PC-9 (cell line): Measurements from ENCODE around the gene UTF1. TPM values are rescaled to one million over a fixed set of nuclear protein-coding genes. Genes with fewer than 3 reads are reported as not detected.

ENCODE experiments used
- BruUV-seq: library from RNA; stranded (reverse); fragments of 400-500 nt; replicated peaks from 2 replicates; lab custom pipeline; 2021; lab: Mats Ljungman, UMichigan
- CTCF ChIA-PET: fragments of 300-600 bp; sonication (Branson Sonifier 250); formaldehyde crosslinking; loops from one replicate; lab custom pipeline; 2022; ENCODE audit warnings: antibody characterized with exemption; lab: Charles Lee
- POLR2A ChIA-PET: fragments of 300-600 bp; sonication (Branson Sonifier 250); formaldehyde crosslinking; loops from one replicate; lab custom pipeline; 2022; ENCODE audit warnings: antibody characterized with exemption; ENCODE audit not compliant: unreplicated experiment; lab: Charles Lee
- DNase-seq, 2 experiments: peaks; one replicate each; pipeline versions ENCODE4 v3.0.0 to v3.0.0-alpha.2; 2015 to 2022; ENCODE audit warnings: mixed read lengths in 1 of 2
- H2AFZ ChIP-seq: fragments of 200-600 bp; sonication (generic); 2 replicates; pipeline ENCODE4 v1.8.1; 2017; ENCODE audit warnings: antibody characterized with exemption
- H3F3A ChIP-seq: fragments of 200-600 bp; sonication (generic); 2 replicates; pipeline ENCODE4 v1.8.1; 2017; ENCODE audit warnings: antibody characterized with exemption, mild to moderate bottlenecking, low read depth; ENCODE audit not compliant: insufficient read depth
- H3K27ac ChIP-seq: fragments of 200-600 bp; sonication (generic); 2 replicates; pipeline ENCODE4 v1.6.1; 2016; ENCODE audit warnings: mixed run types
- H3K27me3 ChIP-seq: fragments of 200-600 bp; sonication (generic); 2 replicates; pipeline ENCODE4 v1.6.1; 2016; ENCODE audit warnings: low read depth, mixed run types; ENCODE audit not compliant: insufficient read depth
- H3K36me3 ChIP-seq: fragments of 200-600 bp; sonication (generic); 2 replicates; pipeline ENCODE4 v1.6.1; 2016; ENCODE audit warnings: low read depth, mixed run types
- H3K4me1 ChIP-seq: fragments of 200-600 bp; sonication (generic); replicated peaks from 2 replicates; pipeline ENCODE4 v1.6.1; 2016; ENCODE audit warnings: mixed run types; ENCODE audit not compliant: insufficient read depth
- H3K4me2 ChIP-seq: fragments of 200-600 bp; sonication (generic); 2 replicates; pipeline ENCODE4 v1.6.1; 2017; ENCODE audit warnings: mixed run types
- H3K4me3 ChIP-seq: fragments of 200-600 bp; sonication (generic); 2 replicates; pipeline ENCODE4 v1.6.1; 2016; ENCODE audit warnings: mixed run types
- H3K79me2 ChIP-seq: fragments of 200-600 bp; sonication (generic); 2 replicates; pipeline ENCODE4 v1.6.1; 2017; ENCODE audit warnings: low read depth, mixed run types
- H3K9me2 ChIP-seq: fragments of 200-600 bp; sonication (generic); 2 replicates; pipeline ENCODE4 v1.8.1; 2017; ENCODE audit warnings: mild to moderate bottlenecking; ENCODE audit not compliant: insufficient read depth
- H3K9me3 ChIP-seq: fragments of 200-600 bp; sonication (generic); 2 replicates; pipeline ENCODE4 v1.8.1; 2016; ENCODE audit warnings: low read depth; ENCODE audit not compliant: insufficient read depth
- H4K20me1 ChIP-seq: fragments of 200-600 bp; sonication (generic); 2 replicates; pipeline ENCODE4 v1.8.1; 2017; ENCODE audit not compliant: insufficient read depth
- EZH2 ChIP-seq: fragments of 200-600 bp; sonication (generic); IDR thresholded peaks from 2 replicates; pipeline ENCODE4 v1.8.0; 2017; ENCODE audit warnings: antibody characterized with exemption, low read depth
- intact Hi-C: fragments of 100-400 bp; cut with micrococcal nuclease; formaldehyde crosslinking; loops from one replicate; pipeline ENCODE4 v1.10.0; 2022; ENCODE audit not compliant: unreplicated experiment
- total RNA-seq: library from RNA; stranded (reverse); gene quantifications from 2 replicates; pipeline ENCODE4 v1.2.3, GENCODE V29; 2021
- TF ChIP-seq, protein P1 (sequence below): fragments of 200-600 bp; sonication (generic); conservative IDR thresholded peaks from 2 replicates; pipeline ENCODE4 v1.6.1; 2017; ENCODE audit warnings: mixed run types, antibody characterized with exemption, mild to moderate bottlenecking, moderate library complexity

The UTF1 gene
- total RNA-seq, 1 experiment from 2014 or later, result not detected

DNA sequence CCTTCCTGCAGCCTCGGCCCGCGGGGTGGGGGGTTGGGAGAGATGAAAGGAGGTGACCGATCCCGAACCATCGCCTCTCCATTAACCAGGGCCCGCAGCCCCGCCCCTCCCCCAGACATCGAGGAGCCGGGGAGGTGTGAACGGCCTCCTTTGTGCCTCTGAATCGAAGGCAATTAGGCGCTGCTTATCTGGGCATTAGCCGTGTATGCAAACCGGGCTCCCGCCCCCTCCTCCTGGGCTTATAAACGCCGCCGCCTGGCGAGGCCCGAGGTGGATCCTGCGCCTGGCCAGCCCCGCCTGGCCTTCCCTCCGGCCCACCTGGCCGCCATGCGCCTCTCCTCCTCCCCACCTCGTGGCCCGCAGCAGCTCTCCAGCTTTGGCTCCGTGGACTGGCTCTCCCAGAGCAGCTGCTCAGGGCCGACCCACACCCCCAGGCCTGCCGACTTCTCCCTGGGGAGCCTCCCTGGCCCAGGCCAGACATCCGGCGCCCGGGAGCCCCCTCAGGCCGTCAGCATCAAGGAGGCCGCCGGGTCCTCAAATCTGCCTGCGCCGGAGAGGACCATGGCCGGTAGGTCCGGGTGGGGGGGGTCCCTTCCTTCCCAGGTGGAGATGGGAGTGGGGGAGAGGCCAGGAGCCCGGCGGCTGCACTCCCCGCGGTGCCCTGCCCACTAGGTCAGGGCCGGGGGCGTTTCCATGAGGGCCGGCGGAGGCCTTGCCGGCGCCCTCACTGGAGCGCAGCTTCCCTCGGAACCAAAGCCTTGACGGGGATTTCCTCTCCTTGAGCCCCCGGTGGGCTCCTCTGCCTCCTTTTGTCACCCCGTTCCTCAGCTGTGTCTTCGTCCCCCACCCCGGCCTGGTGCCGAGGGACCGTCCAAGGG is 7.8 kb downstream of the UTF1 start, which contains the start of gene VENTX:
TSS of gene VENTX (plus strand) at position 268 of the 878 bp plus-strand sequence. CDS start at position 328, 60 bp downstream.
- Histone ChIP-seq H3K36me3 (no peaks in the 10 kb centered on the region), H3K27ac (no peak within 1 kb of the TSS), H4K20me1 (no peaks in the 10 kb centered on the region), H3K79me2 (no peaks in the 10 kb centered on the region), H3K4me2 (no peak within 1 kb of the TSS), H2AFZ (no peak within 1 kb of the TSS), H3K27me3 (peaks cover 11% of the 10 kb centered on the region), H3F3A (no peaks in the 10 kb centered on the region), H3K4me1 (no peaks in the 10 kb centered on the region), H3K4me3 (no peak within 1 kb of the TSS), H3K9me3 (no peaks in the 10 kb centered on the region), H3K9me2 (no peaks in the 10 kb centered on the region)
- intact Hi-C loops, result no loop called here
- no peak for DNase-seq
- ChIA-PET POLR2A (no interaction called here), CTCF (interaction anchor here (0.7 kb wide), 1 partner anchor 31 kb away, joined by 5 read pairs; no protein-coding TSS in a partner anchor)
- no peak for TF ChIP-seq EZH2
- TF ChIP-seq, protein P1, sequence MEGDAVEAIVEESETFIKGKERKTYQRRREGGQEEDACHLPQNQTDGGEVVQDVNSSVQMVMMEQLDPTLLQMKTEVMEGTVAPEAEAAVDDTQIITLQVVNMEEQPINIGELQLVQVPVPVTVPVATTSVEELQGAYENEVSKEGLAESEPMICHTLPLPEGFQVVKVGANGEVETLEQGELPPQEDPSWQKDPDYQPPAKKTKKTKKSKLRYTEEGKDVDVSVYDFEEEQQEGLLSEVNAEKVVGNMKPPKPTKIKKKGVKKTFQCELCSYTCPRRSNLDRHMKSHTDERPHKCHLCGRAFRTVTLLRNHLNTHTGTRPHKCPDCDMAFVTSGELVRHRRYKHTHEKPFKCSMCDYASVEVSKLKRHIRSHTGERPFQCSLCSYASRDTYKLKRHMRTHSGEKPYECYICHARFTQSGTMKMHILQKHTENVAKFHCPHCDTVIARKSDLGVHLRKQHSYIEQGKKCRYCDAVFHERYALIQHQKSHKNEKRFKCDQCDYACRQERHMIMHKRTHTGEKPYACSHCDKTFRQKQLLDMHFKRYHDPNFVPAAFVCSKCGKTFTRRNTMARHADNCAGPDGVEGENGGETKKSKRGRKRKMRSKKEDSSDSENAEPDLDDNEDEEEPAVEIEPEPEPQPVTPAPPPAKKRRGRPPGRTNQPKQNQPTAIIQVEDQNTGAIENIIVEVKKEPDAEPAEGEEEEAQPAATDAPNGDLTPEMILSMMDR, result no peak
- no TSS peak for BruUV-seq

DNA sequence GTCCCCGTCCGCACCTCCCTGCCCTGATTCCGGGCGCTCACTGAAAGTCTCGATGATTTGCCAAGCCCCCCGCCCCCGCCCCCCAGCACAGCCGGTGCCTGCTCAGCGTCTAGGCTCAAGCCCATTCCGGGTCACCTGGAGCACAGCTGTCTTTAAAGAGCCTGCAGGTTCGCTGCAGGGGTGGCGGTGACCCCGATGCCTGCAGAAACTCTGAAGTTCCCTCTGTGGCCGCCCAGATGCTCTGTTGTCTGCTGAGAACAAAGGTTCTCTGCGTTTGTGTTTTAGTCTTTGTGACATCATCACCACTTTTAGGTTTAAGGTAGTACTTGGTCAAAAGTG is 8.4 kb downstream of the UTF1 start:
- H3K27me3 ChIP-seq, result peaks cover 11% of the 10 kb centered on the region

DNA sequence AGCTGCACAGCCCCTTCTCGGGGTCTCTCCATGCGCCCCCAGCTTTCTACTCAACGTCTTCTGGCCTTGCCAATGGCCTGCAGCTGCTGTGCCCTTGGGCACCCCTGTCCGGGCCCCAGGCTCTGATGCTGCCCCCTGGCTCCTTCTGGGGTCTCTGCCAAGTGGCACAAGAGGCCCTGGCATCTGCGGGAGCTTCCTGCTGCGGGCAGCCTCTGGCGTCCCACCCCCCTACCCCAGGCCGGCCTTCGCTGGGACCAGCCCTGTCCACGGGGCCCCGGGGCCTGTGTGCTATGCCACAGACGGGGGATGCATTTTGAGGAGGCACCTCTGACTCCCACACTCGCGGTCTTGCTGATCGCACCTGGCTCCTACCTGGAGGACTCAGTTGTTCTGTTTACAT is 10.0 kb downstream of the UTF1 start:
- intact Hi-C loops, result no loop called here
- H3K36me3 ChIP-seq, result no peaks in the 10 kb centered on the region
- ChIA-PET CTCF (no interaction called here), POLR2A (no interaction called here)
- peaks cover 11% of the 10 kb centered on the region for H3K27me3 ChIP-seq
- no peak overlapping the region for H3K27ac ChIP-seq
- no peaks in the 10 kb centered on the region for H4K20me1 ChIP-seq
- no TSS peak for BruUV-seq
- no peak for DNase-seq
- no peaks in the 10 kb centered on the region for H3K9me3 ChIP-seq
- no peaks in the 10 kb centered on the region for H3K79me2 ChIP-seq
- H3K4me2 ChIP-seq, result no peak overlapping the region
- no peaks in the 10 kb centered on the region for H3F3A ChIP-seq
- no peaks in the 10 kb centered on the region for H3K4me1 ChIP-seq
- H3K9me2 ChIP-seq, result no peaks in the 10 kb centered on the region
- no peak overlapping the region for H3K4me3 ChIP-seq
- TF ChIP-seq, protein P1, result no peak
- no peak for TF ChIP-seq EZH2
- no peak overlapping the region for H2AFZ ChIP-seq

More for the DNA sequence above, 8.4 kb downstream of the UTF1 start:
- Histone ChIP-seq H3K4me2 (no peak overlapping the region), H2AFZ (no peak overlapping the region), H3F3A (no peaks in the 10 kb centered on the region), H3K36me3 (no peaks in the 10 kb centered on the region), H3K4me3 (no peak overlapping the region), H3K27ac (no peak overlapping the region), H3K79me2 (no peaks in the 10 kb centered on the region), H3K9me2 (no peaks in the 10 kb centered on the region), H3K4me1 (no peaks in the 10 kb centered on the region), H3K9me3 (no peaks in the 10 kb centered on the region), H4K20me1 (no peaks in the 10 kb centered on the region)
- DNase-seq, result no peak
- CTCF ChIA-PET, result no interaction called here
- TF ChIP-seq EZH2, result no peak
- TF ChIP-seq, protein P1, result no peak
- POLR2A ChIA-PET, result no interaction called here
- BruUV-seq, result no TSS peak
- intact Hi-C loops, result no loop called here
